Measurements from ENCODE around the gene FAP. TPM values are rescaled to one million over a fixed set of nuclear protein-coding genes. Genes with fewer than 3 reads are reported as not detected.

FAP gene
- total RNA-seq, 1 donor from 2014 or later, result 0.71 TPM

GRCh38 chr2:162172802-162173370, 70.4 kb downstream of the FAP start:
- TF ChIP-seq CTCF (IDR thresholded peaks at IDR 0.05; ENCODE audit: borderline replicate concordance), result no peak
- Histone ChIP-seq H3K27me3 (ENCODE audit: low read depth) (no peaks in the 10 kb centered on the region), H3K27ac (replicated peaks) (no peak overlapping the region), H3K4me1 (peaks cover 6% of the 10 kb centered on the region), H3K36me3 (no peaks in the 10 kb centered on the region), H3K4me3 (no peak overlapping the region), H3K9me3 (replicated peaks) (no peaks in the 10 kb centered on the region)
- no peak for DNase-seq
- intact Hi-C loops (cut with micrococcal nuclease), result no loop called here

GRCh38 chr2:162166745-162167144, 76.5 kb downstream of the FAP start:
- Histone ChIP-seq H3K36me3 (no peaks in the 10 kb centered on the region), H3K4me3 (no peak overlapping the region), H3K4me1 (no peaks in the 10 kb centered on the region), H3K9me3 (replicated peaks) (no peaks in the 10 kb centered on the region), H3K27ac (replicated peaks) (no peak overlapping the region), H3K27me3 (ENCODE audit: low read depth) (no peaks in the 10 kb centered on the region)
- no peak for DNase-seq
- TF ChIP-seq CTCF (IDR thresholded peaks at IDR 0.05; ENCODE audit: borderline replicate concordance), result no peak
- intact Hi-C loops (cut with micrococcal nuclease), result no loop called here

- no peaks in the 10 kb centered on the region for H3K27me3 ChIP-seq (ENCODE audit: low read depth)
- no peak for TF ChIP-seq CTCF (IDR thresholded peaks at IDR 0.05; ENCODE audit: borderline replicate concordance)
- DNase-seq, result no peak
- H3K4me3 ChIP-seq, result no peak overlapping the region
- no peaks in the 10 kb centered on the region for H3K36me3 ChIP-seq
- no peak overlapping the region for H3K27ac ChIP-seq (replicated peaks)
- intact Hi-C loops (cut with micrococcal nuclease), result no loop called here
- no peaks in the 10 kb centered on the region for H3K4me1 ChIP-seq
- H3K9me3 ChIP-seq (replicated peaks), result no peaks in the 10 kb centered on the region
These were observed 77.1 kb downstream of the FAP start for GRCh38 chr2:162166174-162166573.

DNA sequence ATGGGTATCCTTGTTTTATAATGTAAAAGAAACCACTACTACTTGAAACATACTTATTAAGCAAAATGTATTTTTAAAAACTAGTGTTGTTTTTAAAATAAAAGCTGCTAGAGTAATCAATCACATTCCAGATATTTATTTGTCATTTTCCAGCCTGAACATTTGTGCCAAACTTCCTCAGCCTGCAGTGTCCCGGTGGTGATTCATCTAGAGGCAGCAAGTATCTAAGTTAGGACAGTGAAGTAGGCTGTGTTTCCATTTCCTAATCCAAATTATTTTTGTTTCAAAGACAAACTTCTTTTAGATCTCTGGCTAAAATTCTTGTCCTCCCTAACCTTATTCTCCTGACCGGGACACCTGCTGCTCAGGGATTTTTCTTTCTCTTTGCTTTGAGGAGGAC, 78.4 kb downstream of the FAP start:
- no peaks in the 10 kb centered on the region for H3K36me3 ChIP-seq
- H3K4me1 ChIP-seq, result no peaks in the 10 kb centered on the region
- DNase-seq, result no peak
- H3K27ac ChIP-seq (replicated peaks), result no peak overlapping the region
- H3K4me3 ChIP-seq, result no peak overlapping the region
- intact Hi-C loops (cut with micrococcal nuclease), result no loop called here
- TF ChIP-seq CTCF (IDR thresholded peaks at IDR 0.05; ENCODE audit: borderline replicate concordance), result no peak
- no peaks in the 10 kb centered on the region for H3K9me3 ChIP-seq (replicated peaks)
- no peaks in the 10 kb centered on the region for H3K27me3 ChIP-seq (ENCODE audit: low read depth)

GRCh38 chr2:162159446-162159845, 83.8 kb downstream of the FAP start:
- Histone ChIP-seq H3K4me3 (no peak overlapping the region), H3K27ac (replicated peaks) (no peak overlapping the region), H3K36me3 (no peaks in the 10 kb centered on the region), H3K9me3 (replicated peaks) (no peaks in the 10 kb centered on the region), H3K4me1 (no peaks in the 10 kb centered on the region), H3K27me3 (ENCODE audit: low read depth) (no peaks in the 10 kb centered on the region)
- intact Hi-C loops (cut with micrococcal nuclease), result no loop called here
- DNase-seq, result no peak
- TF ChIP-seq CTCF (IDR thresholded peaks at IDR 0.05; ENCODE audit: borderline replicate concordance), result no peak

Measured in left ventricle myocardium inferior (tissue), 1 donor.